Head of caudate nucleus (tissue), 42 donors: ENCODE measurements around the gene NRCAM.

ENCODE experiments used
- DNase-seq, 42 donors: peaks; one replicate each; pipeline versions ENCODE4 v3.0.0 to v3.0.0-alpha.2; 2020 to 2021; ENCODE audit warnings: mixed read lengths in 7 of 42
- intact Hi-C: fragments of 100-400 bp; cut with DNase I; formaldehyde crosslinking; loops from one replicate; pipeline ENCODE4 v1.15.0; 2022

Gene NRCAM

DNA sequence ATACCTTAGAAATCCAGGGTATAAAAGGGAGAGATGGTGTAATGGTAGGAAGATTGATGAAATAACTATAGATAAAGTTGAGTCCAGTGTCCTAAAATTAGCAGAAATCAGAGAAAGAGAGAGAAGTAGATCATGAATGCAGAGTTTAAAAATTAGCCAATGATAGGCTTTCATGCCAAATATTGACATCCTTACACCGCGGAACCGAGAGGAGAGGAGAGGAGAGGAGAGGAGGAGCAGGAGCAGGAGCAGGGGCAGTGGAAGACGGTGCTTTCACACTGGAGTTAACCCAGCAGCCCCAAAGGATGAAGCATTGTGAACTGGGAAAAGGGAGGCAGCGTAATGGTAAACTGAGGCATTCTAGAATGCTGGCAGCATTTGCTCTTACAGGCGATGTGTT is 291.9 kb downstream of the NRCAM start:
- intact Hi-C loops: no loop called here

DNA sequence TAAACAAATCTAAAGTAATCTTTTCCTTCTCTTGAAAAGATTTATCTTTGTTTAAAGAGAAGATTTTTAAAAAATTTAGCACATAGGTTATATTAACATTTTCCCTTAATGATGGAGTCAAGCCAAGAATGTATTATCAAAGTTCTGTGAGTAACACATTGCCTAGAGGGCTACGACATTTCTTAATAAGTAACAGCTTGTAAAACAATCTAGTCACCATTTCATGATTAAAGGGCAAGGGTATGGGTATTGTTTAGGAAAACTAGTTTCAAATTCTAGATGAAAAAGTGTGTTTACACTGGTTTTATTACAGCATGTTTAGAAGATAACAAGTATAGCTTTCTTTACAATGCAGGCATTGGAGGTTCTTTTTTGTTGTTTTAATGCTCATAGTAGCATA is 297.5 kb downstream of the NRCAM start:
- DNase-seq: no peak
- intact Hi-C loops: no loop called here

More for the DNA sequence above, 291.9 kb downstream of the NRCAM start:
- no peak for DNase-seq

DNA sequence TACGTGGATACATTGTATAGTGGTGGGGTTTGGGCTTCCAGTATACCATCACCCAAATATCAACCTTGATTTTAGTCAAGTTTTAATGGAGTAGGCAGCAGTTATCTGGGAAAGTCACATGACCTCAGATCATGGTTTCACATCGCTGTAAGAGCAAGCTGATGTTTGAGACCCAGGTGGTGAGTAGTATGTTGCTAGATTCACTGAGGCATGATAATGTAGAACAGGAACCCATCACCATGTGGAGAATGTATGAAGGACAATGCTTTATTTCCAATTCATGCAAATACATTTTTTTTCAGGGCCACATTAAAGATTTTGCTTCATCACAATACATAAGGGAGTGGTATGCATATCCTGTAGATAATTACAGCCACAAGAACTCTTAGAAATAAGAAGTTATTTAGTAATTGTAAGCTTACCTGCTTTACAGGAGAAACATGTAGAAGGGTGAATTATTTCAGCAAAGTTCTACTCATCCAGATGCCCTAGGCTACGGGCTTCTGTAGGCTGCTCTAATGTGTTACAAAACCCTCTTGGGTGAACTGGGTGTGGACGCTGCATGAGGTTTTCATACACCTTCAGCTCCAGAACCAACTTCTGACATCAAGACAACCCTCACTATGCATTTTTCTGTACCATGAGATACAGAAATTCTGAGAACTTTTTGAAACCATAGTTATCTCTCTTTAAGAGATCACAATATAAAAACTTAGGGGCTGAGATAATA is 298.5 kb downstream of the NRCAM start:
- intact Hi-C loops: no loop called here
- no peak for DNase-seq

DNA sequence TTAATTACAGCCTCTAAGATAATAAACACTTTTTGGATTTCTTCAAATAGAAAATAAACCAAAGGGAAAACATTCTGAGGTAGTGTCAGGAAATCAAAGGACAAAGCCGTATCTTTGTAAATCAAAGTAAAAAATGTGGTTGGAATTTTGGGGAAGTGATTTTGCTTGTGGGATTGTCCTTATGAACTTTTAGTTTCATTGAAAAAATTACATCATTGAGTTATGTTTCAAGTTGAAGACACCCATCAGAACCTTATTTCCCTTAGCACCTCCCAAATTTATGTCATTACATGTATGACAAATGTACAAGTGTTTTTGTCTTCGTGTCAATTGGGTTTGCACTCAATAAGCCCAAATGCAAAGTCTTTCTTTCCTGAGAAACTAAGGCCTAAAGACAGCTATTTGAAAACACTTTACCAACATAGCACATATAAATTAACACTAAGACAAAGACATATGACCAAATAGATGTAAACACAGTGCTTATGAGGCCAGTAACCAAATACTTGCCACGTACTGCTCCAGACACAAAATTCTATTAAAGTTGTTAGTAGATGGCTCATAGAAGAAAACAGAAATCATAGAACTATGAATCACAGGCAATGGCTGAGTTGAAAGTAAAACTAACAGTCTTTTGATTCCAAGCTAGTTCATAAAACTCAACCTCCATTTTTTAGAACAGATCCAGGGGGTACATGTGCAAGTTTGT is 299.2 kb downstream of the NRCAM start:
- DNase-seq: no peak
- intact Hi-C loops: no loop called here

DNA sequence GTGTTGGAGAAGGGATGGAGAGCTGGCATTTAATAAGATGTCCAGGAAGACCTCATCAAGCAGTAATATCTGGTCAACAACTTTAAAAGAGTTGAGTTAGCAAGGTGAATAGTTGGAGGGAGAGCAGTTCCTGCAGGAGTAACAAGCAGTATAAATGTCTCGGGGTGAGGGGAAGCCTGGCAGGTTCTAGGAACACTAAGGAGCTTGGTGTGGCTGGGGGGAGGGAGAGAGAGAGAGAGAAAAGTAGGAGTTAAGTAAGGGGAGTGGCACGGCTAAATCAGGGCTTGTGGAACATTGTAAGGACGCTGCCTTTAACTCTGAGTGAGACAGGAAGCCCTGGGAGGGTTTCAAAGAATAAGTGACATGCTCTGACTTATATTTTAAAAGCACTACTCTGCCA is 304.0 kb downstream of the NRCAM start:
- intact Hi-C loops: no loop called here
- no peak for DNase-seq

- intact Hi-C loops: loop anchor here (10.0 kb wide), 1 partner anchor 235 kb away; no protein-coding TSS in a partner anchor
Observed at GRCh38 chr7:108149908-108150307, 306.3 kb downstream of the NRCAM start.

DNA sequence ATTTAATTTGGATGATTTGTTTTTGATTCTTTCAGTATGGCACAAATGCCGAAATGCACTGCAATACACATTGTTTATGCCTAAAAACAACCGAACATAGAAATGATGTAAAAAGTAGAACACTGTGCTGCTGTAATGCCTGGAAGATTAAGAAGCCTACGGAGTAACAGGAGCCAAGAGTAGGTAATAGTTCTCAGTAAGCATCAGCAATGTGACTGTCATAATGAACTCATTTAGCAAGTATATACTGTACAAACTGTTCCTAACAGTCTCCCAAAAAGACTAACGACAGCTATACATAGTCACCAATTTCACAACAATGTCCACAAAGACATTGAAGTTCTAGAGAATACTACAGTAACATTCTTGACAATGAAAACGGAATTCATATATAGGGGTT is 307.1 kb downstream of the NRCAM start:
- intact Hi-C loops: loop anchor here (10.0 kb wide), 1 partner anchor 234 kb away; no protein-coding TSS in a partner anchor

More at GRCh38 chr7:108149908-108150307, 306.3 kb downstream of the NRCAM start:
- no peak for DNase-seq

DNA sequence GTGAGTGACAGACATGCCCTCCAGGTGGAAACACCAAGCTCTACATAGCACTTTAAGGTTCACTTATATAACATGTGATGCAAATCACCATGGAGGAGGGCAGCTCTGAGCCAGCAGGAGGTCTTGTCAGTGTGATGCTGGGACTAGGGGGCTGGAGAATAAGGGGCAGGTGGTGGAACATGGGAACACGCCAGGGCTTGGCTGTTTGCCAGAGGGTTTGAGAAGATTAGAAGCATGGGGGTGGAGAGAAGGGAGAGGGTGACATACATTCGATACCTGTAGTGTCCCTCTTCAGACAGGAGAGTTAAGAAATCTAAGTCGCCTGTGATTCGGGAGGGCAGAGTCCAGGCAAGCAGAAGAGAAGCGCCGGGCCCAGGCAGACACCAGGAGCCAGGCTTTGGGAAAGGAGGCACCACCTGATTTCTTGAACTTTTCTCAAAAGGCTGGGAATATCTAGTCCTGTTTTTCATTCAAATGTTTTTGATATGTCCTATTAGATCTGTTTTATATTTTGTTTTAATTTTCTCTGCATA is 309.1 kb downstream of the NRCAM start:
- peak in 7 of 42 donors; percentile 4 to 30 (median 14) for DNase-seq
- intact Hi-C loops: loop anchor here (10.0 kb wide), 1 partner anchor 232 kb away; no protein-coding TSS in a partner anchor

More for the DNA sequence above, 307.1 kb downstream of the NRCAM start:
- no peak for DNase-seq

DNA sequence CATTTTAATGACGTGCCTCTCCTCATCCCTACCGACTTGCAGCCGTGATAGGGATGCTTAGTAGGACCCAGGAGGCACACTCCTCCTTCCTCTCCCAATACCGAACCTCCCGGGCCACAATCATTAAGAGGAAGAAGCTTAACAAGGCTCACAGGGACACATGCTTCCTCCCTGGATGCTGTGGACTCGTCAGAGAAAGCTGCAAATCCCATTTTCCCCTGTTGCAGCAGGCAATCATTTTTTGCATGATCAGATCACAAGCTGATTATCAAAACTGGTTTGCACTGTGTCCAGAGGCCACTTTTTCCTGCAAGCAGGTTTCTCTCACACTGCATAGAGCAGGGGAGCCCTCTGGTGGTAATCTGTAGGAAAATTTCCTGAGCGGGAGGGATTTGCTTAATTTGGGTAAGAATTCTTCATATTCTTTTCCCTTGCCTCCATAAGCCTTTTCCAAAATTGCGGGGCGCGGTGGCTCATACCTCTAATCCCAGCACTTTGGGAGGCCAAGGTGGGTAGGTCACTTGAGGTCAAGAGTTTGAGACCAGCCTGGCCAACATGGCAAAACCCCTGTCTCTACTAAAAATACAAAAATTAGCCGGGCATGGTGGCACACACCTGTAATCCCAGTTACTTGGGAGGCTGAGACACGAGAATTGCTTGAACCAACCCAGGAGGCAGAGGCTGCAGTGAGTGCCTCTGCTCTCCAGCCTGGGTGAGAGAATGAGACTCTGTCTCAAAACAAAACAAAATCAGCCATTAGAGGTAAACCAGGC is 310.0 kb downstream of the NRCAM start:
- intact Hi-C loops: loop anchor here (10.0 kb wide), 1 partner anchor 231 kb away; no protein-coding TSS in a partner anchor
- peak; percentile 13 to 87 (median 68) for DNase-seq

DNA sequence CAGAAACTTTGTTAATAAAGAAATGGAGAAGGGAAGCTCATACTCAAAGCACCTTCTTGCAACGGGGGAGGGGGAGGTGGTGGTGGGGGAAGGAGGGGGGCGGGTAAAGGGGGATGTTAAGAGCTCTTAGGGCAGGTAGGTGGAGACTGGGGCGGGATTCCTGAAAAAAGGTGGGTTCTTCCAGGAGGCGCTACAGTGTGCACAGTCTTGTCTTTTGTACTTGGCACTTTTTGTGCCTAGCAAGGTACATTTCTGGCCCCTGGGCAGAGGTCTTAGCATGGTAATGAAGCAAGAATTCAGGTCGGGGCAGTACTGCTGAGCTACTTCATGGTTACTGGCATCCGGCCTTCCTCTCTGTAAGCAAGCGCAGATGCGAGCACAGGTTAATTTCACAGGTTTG is 310.8 kb downstream of the NRCAM start:
- intact Hi-C loops: loop anchor here (10.0 kb wide), 1 partner anchor 231 kb away; no protein-coding TSS in a partner anchor

DNA sequence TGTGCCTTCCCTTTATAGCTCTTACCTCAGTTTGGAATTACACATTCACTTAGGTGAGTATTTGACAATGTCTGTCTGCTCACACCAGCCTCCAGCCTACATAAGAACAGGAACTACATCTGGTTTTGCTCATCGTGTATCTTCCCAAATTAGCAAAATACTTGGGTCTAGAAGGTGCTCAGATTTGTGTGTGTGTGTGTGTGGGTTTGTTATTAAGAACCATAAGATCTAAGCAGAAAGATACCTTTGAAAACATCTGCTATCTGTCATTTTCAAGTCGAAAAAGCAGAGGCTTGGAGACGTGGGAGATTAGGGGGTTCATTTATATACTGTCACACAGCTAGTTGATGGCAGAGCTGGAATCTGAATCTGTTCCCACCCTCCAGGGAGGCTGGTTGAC is 311.3 kb downstream of the NRCAM start:
- intact Hi-C loops: loop anchor here (10.0 kb wide), 1 partner anchor 230 kb away; no protein-coding TSS in a partner anchor

More for the DNA sequence above, 310.8 kb downstream of the NRCAM start:
- DNase-seq: peak in 19 of 42 donors; percentile 9 to 50 (median 16)

DNA sequence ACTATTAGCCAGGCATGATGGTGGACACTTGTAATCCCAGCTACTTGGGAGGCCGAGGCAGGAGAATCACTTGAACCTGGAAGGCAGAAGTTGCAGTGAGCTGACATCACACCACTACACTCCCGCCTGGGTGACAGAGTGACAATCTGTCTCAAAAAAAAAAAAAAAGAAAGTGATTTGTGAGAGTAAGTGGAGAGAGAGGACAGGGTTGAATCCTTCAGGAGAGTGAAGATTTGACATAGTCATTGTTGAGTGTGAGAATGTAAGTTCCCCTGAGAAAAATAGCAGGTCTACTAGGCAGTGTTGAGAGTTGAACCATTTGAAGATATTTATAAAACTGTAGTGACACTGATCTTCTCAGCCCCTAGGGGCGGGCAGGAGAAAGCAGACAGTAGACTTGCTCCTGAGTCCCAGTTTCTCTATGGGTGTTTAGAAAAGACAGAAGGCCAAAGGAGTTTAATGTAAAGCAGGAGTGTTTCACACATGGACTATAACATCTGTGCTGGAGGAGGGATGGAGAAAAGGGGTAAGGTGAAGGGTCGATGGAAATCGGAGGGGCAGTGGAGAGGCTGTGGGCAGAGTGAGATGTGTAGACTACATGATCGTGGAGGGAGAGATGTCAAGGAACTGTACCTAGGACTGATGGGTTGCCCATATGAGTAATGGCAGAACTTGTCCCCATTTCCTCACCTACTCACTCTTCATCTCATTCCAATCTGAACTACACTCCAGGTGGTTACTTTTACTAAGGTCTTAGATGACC is 312.4 kb downstream of the NRCAM start:
- DNase-seq: no peak
- intact Hi-C loops: loop anchor here (10.0 kb wide), 1 partner anchor 229 kb away; no protein-coding TSS in a partner anchor

More for the DNA sequence above, 311.3 kb downstream of the NRCAM start:
- DNase-seq: peak in 22 of 42 donors; percentile 6 to 71 (median 26)

- no peak for DNase-seq
- intact Hi-C loops: loop anchor here (10.0 kb wide), 1 partner anchor 228 kb away; no protein-coding TSS in a partner anchor
Observed at GRCh38 chr7:108142675-108143259, 313.5 kb downstream of the NRCAM start.

- intact Hi-C loops: loop anchor here (10.0 kb wide), 1 partner anchor 227 kb away; no protein-coding TSS in a partner anchor
Observed at GRCh38 chr7:108142180-108142579, 314.1 kb downstream of the NRCAM start.

DNA sequence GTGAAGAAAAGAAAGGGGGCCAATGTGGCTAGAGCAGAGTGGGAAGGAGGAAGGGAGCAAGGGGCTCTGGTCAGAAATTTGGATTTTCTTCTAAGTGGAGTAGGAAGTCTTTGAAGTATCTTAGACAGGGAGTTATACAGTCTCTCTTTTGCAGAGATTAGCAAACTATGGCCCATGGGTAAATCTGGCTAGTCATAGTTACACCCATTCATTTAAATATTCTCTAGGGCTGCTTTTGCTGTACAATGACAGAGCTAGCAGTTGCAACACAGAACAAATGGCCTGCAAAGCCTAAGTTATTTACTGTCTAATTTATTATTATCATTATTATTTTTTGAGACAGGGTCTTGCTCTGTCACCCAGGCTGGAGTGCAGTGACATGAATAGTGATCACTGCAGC is 315.6 kb downstream of the NRCAM start:
- DNase-seq: no peak
- intact Hi-C loops: loop anchor here (10.0 kb wide), 1 partner anchor 226 kb away; no protein-coding TSS in a partner anchor

More at GRCh38 chr7:108142180-108142579, 314.1 kb downstream of the NRCAM start:
- no peak for DNase-seq

DNA sequence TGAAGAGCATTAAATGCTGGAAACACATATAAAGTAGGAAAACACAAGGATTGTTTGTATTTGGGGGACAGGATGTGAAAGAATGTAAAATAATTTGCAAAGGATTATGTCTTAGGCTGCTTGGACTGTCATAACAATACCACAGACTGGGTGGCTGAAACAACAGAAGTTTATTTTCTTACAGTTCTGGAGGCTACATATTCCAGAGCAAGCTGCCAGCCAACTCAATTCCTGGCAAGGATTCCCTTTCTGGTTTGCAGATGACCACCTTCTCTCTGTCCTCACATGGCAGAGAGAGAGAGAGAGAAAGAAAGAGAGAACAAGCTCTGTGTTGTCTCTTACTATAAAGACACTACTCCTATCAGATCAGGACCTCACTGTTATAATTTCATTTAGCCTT is 317.3 kb downstream of the NRCAM start:
- DNase-seq: no peak
- intact Hi-C loops: no loop called here

GRCh38 chr7:108137993-108138392 is 318.2 kb downstream of the NRCAM start:
- intact Hi-C loops: no loop called here
- no peak for DNase-seq

DNA sequence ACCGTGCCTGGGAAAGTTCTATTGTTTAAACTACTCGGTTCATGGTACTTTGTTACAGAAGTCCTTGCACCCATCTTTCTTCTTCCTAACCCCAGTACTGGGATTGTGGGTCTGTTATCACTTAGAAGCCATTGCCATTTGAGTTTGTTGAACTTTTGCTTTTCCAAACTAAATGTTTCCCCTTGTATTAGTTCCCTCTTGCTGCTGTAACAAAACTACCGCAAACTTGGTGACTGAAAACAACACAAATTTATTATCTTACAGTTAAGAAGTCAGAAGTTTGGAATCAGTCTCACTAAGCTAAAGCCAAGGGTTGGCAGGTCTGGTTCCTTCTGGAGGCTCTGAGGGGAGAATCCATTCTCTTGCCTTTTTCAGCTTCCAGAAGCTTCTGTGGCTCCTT is 319.2 kb downstream of the NRCAM start:
- DNase-seq: no peak
- intact Hi-C loops: no loop called here
